ENCODE data around the gene TRPM2. TPM values are rescaled to one million over a fixed set of nuclear protein-coding genes. Genes with fewer than 3 reads are reported as not detected.

The TRPM2 gene
- total RNA-seq, 1 experiment from 2014 or later, result 0.26 TPM

DNA sequence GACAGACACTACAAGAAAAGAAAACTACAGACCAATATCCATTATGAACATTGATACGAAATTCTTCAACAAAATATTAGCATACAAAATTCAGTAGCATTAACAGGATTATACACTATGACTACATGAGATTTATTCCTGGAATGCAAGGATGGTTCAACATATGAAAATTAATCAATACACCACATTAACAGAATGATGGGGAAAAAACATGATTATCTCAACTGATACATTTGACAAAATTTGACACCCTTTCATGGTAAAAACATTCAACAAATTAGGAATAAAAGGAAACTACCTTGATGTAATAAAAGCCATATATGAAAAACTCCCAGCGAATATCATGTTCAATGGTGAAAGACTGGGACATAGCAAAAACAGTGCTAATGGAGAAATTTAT is 31.5 kb downstream of the TRPM2 start:
- Histone ChIP-seq H3K27me3 (ENCODE audit: control insufficient read depth, insufficient read depth, low read length) (no peaks in the 10 kb centered on the region), H3K4me3 (ENCODE audit: low read depth in 2 of 2, low read length in 2 of 2) (no peak overlapping the region), H3K27ac (ENCODE audit: low read length) (no peak overlapping the region), H3K4me1 (ENCODE audit: control insufficient read depth, insufficient read depth, low read length) (no peaks in the 10 kb centered on the region), H3K9me3 (ENCODE audit: control insufficient read depth, insufficient read depth, low read depth, low read length) (no peaks in the 10 kb centered on the region), H3K36me3 (ENCODE audit: control insufficient read depth, insufficient read depth, low read length) (no peaks in the 10 kb centered on the region)
- ChIA-PET POLR2A (no interaction called here), CTCF (no interaction called here)
- no TSS peak for BruUV-seq (replicated peaks)
- in situ Hi-C loops (cut with HindIII; ENCODE audit: low pct_unique_long_range_greater_than_20kb, low sequenced_read_pairs) (no loop called here), intact Hi-C loops (cut with micrococcal nuclease; ENCODE audit: unreplicated experiment) (no loop called here)
- TF ChIP-seq SIN3A (IDR thresholded peaks at IDR 0.05; ENCODE audit: borderline replicate concordance, insufficient read depth, low read depth, low read length) (no peak), TCF7L2 (IDR thresholded peaks at IDR 0.05; ENCODE audit: low read depth, low read length) (no peak)
- DNase-seq (ENCODE audit: low read depth, low spot score), result no peak
- no peak for ATAC-seq

DNA sequence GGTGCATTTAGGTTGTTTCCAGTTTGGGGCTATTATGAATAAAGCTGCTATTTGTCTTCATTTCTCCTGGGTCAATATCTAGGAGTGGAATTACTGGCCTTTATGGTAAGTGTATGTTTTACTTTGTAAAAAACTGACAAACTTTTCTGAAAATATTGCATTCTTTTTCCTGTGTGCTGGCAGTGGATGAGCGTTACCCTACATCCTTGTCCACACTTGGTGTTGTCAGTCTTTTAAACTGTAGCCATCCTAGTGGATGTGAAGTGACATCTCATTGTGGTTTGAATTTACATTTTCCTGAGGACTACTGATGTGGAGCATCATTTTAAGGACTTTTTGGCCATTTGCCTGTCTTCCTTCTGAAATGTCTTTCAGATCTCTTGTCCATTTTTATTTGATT is 35.9 kb downstream of the TRPM2 start:
- H3K4me3 ChIP-seq (ENCODE audit: low read depth in 2 of 2, low read length in 2 of 2), result no peak overlapping the region
- POLR2A ChIA-PET, result no interaction called here
- H3K27ac ChIP-seq (ENCODE audit: low read length), result no peak overlapping the region
- CTCF ChIA-PET, result no interaction called here
- TF ChIP-seq, protein P1, sequence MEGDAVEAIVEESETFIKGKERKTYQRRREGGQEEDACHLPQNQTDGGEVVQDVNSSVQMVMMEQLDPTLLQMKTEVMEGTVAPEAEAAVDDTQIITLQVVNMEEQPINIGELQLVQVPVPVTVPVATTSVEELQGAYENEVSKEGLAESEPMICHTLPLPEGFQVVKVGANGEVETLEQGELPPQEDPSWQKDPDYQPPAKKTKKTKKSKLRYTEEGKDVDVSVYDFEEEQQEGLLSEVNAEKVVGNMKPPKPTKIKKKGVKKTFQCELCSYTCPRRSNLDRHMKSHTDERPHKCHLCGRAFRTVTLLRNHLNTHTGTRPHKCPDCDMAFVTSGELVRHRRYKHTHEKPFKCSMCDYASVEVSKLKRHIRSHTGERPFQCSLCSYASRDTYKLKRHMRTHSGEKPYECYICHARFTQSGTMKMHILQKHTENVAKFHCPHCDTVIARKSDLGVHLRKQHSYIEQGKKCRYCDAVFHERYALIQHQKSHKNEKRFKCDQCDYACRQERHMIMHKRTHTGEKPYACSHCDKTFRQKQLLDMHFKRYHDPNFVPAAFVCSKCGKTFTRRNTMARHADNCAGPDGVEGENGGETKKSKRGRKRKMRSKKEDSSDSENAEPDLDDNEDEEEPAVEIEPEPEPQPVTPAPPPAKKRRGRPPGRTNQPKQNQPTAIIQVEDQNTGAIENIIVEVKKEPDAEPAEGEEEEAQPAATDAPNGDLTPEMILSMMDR (IDR thresholded peaks at IDR 0.05), result no peak
- no peak for TF ChIP-seq TCF7L2 (IDR thresholded peaks at IDR 0.05; ENCODE audit: low read depth, low read length)
- no peak for TF ChIP-seq POLR2AphosphoS5 (IDR thresholded peaks at IDR 0.05; ENCODE audit: low read depth, low read length)
- in situ Hi-C loops (cut with HindIII; ENCODE audit: low pct_unique_long_range_greater_than_20kb, low sequenced_read_pairs), result no loop called here
- no peaks in the 10 kb centered on the region for H3K27me3 ChIP-seq (ENCODE audit: control insufficient read depth, insufficient read depth, low read length)
- BruUV-seq (replicated peaks), result no TSS peak
- intact Hi-C loops (cut with micrococcal nuclease; ENCODE audit: unreplicated experiment), result no loop called here
- DNase-seq (ENCODE audit: low read depth, low spot score) (no peak), ATAC-seq (no peak)
- H3K36me3 ChIP-seq (ENCODE audit: control insufficient read depth, insufficient read depth, low read length), result no peaks in the 10 kb centered on the region
- no peaks in the 10 kb centered on the region for H3K4me1 ChIP-seq (ENCODE audit: control insufficient read depth, insufficient read depth, low read length)
- H3K9me3 ChIP-seq (ENCODE audit: control insufficient read depth, insufficient read depth, low read depth, low read length), result no peaks in the 10 kb centered on the region

DNA sequence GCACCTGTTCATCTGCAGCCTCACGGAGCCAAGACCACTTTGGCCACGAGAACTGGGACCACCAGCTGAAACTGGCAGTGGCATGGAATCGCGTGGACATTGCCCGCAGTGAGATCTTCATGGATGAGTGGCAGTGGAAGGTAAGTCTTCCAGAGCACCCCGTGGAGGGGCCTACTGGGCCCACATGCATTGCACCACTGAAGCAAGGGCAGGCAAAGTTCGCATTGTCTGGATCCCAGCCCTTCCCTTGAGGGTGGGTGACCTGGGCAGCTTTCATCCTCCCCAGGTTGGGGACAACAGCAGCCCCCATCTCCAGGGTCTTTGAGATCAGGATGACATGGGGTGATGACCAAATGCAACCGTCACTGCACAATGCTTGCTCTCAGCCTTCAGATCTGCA is 37.5 kb downstream of the TRPM2 start:
- in situ Hi-C loops (cut with HindIII; ENCODE audit: low pct_unique_long_range_greater_than_20kb, low sequenced_read_pairs) (no loop called here), intact Hi-C loops (cut with micrococcal nuclease; ENCODE audit: unreplicated experiment) (no loop called here)
- ATAC-seq (no peak), DNase-seq (ENCODE audit: low read depth, low spot score) (no peak)
- ChIA-PET CTCF (interaction anchor here (0.7 kb wide), 1 partner anchor 10 kb away, joined by 5 read pairs; no protein-coding TSS in a partner anchor), POLR2A (no interaction called here)
- Histone ChIP-seq H3K4me3 (ENCODE audit: low read depth in 2 of 2, low read length in 2 of 2) (no peak overlapping the region), H3K9me3 (ENCODE audit: control insufficient read depth, insufficient read depth, low read depth, low read length) (no peaks in the 10 kb centered on the region), H3K4me1 (ENCODE audit: control insufficient read depth, insufficient read depth, low read length) (no peaks in the 10 kb centered on the region), H3K27me3 (ENCODE audit: control insufficient read depth, insufficient read depth, low read length) (no peaks in the 10 kb centered on the region), H3K36me3 (ENCODE audit: control insufficient read depth, insufficient read depth, low read length) (no peaks in the 10 kb centered on the region), H3K27ac (ENCODE audit: low read length) (no peak overlapping the region)
- TF ChIP-seq TCF7L2 (IDR thresholded peaks at IDR 0.05; ENCODE audit: low read depth, low read length) (no peak), POLR2AphosphoS5 (IDR thresholded peaks at IDR 0.05; ENCODE audit: low read depth, low read length) (no peak), SIN3A (IDR thresholded peaks at IDR 0.05; ENCODE audit: borderline replicate concordance, insufficient read depth, low read depth, low read length) (no peak)
- TF ChIP-seq, protein P1 (IDR thresholded peaks at IDR 0.05), result no peak
- TF ChIP-seq, protein P2, sequence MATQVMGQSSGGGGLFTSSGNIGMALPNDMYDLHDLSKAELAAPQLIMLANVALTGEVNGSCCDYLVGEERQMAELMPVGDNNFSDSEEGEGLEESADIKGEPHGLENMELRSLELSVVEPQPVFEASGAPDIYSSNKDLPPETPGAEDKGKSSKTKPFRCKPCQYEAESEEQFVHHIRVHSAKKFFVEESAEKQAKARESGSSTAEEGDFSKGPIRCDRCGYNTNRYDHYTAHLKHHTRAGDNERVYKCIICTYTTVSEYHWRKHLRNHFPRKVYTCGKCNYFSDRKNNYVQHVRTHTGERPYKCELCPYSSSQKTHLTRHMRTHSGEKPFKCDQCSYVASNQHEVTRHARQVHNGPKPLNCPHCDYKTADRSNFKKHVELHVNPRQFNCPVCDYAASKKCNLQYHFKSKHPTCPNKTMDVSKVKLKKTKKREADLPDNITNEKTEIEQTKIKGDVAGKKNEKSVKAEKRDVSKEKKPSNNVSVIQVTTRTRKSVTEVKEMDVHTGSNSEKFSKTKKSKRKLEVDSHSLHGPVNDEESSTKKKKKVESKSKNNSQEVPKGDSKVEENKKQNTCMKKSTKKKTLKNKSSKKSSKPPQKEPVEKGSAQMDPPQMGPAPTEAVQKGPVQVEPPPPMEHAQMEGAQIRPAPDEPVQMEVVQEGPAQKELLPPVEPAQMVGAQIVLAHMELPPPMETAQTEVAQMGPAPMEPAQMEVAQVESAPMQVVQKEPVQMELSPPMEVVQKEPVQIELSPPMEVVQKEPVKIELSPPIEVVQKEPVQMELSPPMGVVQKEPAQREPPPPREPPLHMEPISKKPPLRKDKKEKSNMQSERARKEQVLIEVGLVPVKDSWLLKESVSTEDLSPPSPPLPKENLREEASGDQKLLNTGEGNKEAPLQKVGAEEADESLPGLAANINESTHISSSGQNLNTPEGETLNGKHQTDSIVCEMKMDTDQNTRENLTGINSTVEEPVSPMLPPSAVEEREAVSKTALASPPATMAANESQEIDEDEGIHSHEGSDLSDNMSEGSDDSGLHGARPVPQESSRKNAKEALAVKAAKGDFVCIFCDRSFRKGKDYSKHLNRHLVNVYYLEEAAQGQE (IDR thresholded peaks at IDR 0.05; ENCODE audit: insufficient read depth in 1 of 2, low read depth in 2 of 2, low read length in 1 of 2), result no peak
- no TSS peak for BruUV-seq (replicated peaks)
